ENCODE measurements around the gene ARL14EP.
A peak's percentile ranks its signal among the peaks of the same experiment; 100 is the strongest.

Gene ARL14EP

DNA sequence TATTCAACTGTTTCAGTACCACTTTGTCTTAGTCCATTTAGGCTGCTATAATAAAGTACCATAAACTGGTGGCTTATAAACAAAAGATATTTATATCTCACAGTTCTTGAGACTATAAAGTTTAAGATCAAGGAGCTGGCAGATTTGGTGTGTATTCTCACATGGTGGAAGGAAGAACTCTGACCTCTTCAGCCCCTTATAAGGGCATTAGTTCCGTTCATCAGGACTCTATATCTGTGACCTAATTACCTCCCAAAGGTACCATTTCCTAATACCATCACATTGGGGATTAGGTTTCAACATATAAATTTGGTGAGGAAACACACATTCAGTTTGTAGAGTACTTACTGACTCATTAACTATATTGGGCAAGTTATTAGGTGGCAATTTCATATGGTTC, 10.7 kb upstream of the ARL14EP start:
- no peak for TF ChIP-seq ZFX (IDR thresholded peaks at IDR 0.05)
- TF ChIP-seq, protein P1, sequence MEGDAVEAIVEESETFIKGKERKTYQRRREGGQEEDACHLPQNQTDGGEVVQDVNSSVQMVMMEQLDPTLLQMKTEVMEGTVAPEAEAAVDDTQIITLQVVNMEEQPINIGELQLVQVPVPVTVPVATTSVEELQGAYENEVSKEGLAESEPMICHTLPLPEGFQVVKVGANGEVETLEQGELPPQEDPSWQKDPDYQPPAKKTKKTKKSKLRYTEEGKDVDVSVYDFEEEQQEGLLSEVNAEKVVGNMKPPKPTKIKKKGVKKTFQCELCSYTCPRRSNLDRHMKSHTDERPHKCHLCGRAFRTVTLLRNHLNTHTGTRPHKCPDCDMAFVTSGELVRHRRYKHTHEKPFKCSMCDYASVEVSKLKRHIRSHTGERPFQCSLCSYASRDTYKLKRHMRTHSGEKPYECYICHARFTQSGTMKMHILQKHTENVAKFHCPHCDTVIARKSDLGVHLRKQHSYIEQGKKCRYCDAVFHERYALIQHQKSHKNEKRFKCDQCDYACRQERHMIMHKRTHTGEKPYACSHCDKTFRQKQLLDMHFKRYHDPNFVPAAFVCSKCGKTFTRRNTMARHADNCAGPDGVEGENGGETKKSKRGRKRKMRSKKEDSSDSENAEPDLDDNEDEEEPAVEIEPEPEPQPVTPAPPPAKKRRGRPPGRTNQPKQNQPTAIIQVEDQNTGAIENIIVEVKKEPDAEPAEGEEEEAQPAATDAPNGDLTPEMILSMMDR (conservative IDR thresholded peaks at IDR 0.05): no peak

DNA sequence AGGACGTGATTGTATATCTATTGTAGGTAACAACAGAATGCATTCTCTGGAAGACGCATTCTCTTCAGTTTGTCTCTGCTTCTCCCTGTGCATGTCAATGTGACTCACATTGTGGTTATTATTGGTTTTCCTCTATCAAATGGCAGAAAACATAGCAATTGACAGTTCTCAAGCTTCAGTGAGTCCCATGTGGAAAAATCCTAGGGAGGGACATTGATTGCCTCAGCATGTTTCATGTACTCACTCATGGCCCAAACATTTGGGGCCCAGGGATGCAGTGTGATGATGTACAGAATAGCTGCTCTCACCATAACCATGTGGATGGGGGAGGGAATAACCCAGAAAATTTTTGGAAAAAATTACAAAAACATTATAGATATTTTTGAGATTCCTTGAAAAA, 9.3 kb upstream of the ARL14EP start:
- H3K27ac ChIP-seq: no peak overlapping the region
- TF ChIP-seq, protein P1 (conservative IDR thresholded peaks at IDR 0.05): no peak
- TF ChIP-seq ZFX (IDR thresholded peaks at IDR 0.05): no peak

More for the DNA sequence above, 10.7 kb upstream of the ARL14EP start:
- no peak overlapping the region for H3K27ac ChIP-seq

DNA sequence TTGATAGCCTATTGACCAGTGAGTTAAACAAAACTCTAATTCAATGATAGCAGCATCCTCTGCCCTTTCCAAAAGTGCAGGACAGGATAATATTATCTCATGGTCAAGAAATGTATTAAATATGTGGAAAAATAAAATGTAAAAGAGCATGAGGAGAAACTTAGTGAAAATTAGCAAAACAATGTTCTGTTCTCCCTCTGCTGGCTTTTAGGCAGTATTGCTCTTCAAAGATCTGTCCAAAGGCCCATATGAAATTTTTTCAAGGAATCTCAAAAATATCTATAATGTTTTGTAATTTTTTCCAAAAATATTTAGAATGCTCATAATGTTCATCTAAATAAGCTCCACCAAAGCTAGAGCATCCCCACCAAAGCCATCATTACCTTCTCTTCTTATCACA, 8.3 kb upstream of the ARL14EP start:
- H3K27ac ChIP-seq: no peak overlapping the region
- TF ChIP-seq, protein P1 (conservative IDR thresholded peaks at IDR 0.05): peak; percentile 64
- no peak for TF ChIP-seq ZFX (IDR thresholded peaks at IDR 0.05)

DNA sequence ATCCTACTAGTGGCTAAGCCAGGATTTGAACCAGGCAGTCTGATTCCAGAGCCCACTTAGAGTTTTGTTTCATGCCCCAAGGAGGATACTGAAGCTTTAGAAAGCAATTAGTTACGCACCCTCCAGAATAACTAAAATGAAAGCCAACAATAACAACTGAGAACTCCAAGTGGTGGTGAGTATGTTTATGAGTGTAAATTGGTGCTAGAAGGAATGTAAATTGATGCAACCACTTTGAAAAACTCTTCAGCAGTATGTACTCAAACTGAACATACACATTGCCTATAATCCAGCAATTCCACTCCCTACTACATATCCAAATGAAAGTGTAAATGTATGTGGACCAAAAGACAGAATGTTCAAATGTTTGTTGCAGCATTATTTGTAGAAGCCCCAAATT, 6.7 kb upstream of the ARL14EP start:
- no peak for TF ChIP-seq ZFX (IDR thresholded peaks at IDR 0.05)
- TF ChIP-seq, protein P1 (conservative IDR thresholded peaks at IDR 0.05): no peak
- H3K27ac ChIP-seq: no peak overlapping the region

DNA sequence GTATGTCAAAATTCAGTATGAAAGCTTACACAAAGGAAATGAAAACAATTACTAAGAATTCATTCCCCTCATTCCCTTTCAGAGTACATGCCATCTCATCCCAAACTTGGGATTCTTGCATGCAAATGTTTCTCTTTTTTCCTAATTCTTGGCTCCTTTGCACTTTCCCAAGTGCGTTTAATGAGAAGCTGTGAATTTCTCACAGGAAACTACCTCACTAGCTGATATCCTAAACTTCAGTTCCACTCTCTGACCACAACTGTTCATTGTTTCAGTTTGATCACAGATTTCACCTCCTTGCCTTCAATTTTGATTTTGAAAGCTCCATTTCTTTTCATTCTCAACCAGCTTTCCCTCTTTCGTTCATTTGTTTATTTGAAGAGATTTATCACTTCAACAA, 5.9 kb upstream of the ARL14EP start:
- TF ChIP-seq ZFX (IDR thresholded peaks at IDR 0.05): no peak
- TF ChIP-seq, protein P1 (conservative IDR thresholded peaks at IDR 0.05): no peak
- H3K27ac ChIP-seq: no peak overlapping the region

DNA sequence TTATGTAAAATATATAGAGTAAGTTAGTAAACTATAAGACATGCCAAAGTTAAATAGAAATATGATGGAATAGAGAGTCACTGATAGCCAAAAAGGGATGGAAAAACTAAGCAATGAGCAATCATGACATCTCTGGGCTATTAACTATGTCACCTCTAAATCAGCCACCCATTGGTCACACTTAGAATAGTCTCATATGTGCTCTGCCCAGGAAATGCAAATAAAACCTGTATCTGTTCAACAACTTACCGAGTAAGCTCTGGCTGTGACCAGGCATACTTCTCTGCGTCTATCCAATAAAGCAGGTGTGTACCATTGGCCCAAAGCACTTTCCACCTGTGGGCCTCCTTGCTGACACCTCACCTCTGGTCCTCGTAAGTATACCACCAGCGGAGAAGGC, 1.6 kb upstream of the ARL14EP start:
- no peak overlapping the region for H3K27ac ChIP-seq
- TF ChIP-seq ZFX (IDR thresholded peaks at IDR 0.05): no peak
- TF ChIP-seq, protein P1 (conservative IDR thresholded peaks at IDR 0.05): no peak

DNA sequence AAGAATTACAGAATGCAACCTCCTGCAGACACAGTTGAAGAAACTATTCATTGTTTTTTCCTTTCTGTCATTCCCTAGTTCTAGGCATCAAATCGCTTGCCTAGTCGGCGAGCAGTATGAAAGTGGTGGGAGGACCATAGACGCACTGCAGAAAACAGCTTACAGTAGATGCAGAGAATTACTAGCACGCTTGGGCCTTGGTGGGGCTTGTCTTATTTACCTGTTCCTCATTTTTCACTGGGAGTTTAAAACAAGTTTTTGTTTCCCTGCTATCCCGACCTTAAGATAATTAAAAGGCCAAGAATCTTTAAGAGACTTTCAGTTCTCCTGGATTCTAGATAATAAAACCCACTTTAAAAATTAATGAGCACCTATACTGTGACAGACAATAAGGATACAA, 713 bp upstream of the ARL14EP start:
- TF ChIP-seq, protein P1 (conservative IDR thresholded peaks at IDR 0.05): no peak
- no peak for TF ChIP-seq ZFX (IDR thresholded peaks at IDR 0.05)
- H3K27ac ChIP-seq: no peak overlapping the region

All from C4-2B (cell line).